Activated naive CD4-positive, alpha-beta T cell treated with anti-CD3 and anti-CD28 coated beads, Interleukin-2, amount 50 U/mL, for 16 hours (primary cell): ENCODE measurements around the gene AGAP1.

ENCODE experiments used
- DNase-seq: peaks from one replicate; pipeline ENCODE4 v3.0.0-alpha.2; 2020

Gene AGAP1

DNA sequence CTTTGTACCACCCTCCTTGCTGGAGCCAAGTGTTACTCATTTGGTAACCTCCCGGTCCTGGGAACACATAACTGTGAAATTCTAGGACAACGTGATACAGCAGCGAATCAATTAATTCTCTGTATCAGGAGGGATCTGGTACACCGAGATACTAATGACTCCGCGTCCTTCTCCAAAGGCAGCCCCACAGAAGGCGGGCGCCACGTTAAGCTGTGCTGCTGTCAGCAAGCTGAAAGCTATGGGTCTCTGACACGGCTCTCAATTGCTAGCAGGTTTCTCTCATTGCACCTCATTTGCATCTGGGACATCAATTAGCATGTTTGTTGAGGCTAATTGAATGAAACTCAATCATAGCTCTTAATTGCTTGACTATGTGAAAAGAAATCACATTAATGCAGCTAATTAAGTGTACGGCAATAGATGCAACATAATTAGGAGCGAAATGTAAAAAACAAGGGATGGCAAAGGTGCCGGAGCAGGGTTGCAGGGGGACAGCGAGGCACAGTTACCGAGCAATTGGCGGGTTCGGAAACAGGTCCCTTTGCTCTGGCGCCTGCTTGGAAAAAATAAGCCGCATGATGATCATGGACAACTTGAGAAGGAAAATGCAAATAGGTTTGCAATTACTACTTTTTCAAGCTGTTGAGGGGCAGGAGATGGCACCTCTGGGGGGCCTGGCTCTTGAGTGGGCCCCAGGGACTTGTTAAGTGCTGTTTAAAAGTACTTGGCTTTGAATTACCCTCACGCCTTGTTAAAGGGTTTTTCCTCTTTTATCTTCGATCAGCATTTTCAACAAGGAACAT is 410.1 kb downstream of the AGAP1 start:
- DNase-seq: no peak

DNA sequence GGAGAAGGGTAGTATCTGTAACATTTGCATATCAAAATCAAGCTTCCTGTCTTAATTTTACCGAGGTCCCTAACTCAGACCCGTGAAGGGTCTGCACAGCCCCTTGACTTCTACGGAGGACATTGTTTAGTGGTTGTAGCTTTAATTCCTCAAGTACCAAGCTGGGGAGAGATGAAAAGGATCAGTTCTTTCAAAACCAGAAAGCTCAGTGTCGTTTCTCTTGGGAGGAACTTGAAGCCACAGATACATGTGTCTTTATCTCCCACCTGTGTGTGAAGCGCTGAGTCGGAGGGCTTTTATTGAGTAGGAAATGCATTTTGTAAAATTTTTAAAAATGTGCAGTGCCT is 410.7 kb downstream of the AGAP1 start:
- no peak for DNase-seq

DNA sequence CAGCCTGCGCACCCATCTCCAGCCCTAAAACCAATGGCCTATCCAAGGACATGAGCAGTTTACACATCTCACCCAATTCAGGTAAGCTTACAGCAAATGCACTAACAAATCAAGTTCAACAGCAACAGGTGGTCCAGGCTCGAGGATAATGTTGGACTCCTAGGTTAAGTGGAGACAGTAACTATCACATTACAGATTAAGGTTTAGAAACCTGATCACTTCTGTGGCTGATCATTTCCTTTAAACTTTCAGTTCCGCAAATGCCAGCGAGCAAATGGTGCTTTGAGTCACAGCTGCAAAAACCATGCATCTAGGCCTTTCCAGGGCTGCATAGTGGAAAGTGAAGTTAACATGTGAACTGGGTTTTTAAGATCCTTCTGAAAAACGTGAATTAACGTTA is 415.0 kb downstream of the AGAP1 start:
- DNase-seq: no peak

DNA sequence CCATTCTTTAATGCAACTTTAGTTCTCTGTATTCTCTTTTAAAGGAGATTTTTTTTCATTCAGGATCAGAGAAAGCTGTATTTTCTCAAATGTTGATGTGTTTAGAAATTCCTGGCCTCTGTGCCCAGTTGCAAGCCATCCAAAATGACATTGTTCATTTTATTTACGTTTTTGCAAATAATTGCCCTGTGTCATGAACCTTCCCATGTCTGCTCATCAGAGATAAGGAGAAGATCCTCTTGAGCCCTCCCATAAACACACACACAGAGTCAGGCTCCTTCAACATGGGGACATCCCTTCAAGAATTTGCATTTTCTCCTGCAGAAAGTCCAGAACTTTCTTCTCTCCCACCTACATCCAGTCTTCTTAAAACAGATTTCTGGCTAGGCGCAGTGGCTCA is 415.5 kb downstream of the AGAP1 start:
- no peak for DNase-seq

DNA sequence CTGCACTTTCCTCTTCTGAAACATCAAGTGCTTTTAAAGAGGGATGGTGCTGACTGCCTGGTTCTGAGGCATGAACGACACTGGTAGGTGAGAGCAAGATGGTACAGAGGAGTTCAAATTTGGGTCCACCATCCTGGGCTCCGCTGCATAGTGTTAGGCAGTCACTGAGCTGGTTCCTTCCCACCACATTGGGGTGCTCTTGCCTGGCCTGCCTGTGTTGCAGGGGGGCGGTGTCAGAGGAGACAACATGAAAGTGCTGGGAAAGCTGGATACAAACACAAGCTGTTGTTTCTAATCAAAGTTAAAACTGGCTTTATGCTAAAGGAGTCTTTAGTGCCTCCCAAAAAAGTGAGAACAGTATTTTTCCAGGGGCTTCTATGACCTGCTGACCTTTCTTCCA is 416.2 kb downstream of the AGAP1 start:
- no peak for DNase-seq

DNA sequence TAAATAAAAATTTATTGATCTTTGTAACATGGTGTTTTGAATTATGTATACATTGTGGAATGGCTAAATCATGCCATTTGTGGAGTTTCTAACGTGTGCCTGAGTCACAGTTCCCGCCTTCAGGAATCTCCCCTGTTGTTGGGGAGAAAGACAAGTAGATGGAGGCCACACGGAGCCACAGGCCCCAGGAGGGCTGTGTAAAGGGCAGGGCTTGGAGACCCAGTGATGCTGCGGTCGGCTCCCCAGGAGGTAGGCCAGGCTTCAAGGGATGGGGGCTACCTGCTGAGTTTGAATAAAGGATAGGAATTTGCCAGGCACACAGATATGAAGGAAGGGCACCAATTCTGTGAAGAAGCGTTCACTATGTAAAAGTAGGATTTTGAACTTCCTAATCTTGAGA is 417.3 kb downstream of the AGAP1 start:
- no peak for DNase-seq

DNA sequence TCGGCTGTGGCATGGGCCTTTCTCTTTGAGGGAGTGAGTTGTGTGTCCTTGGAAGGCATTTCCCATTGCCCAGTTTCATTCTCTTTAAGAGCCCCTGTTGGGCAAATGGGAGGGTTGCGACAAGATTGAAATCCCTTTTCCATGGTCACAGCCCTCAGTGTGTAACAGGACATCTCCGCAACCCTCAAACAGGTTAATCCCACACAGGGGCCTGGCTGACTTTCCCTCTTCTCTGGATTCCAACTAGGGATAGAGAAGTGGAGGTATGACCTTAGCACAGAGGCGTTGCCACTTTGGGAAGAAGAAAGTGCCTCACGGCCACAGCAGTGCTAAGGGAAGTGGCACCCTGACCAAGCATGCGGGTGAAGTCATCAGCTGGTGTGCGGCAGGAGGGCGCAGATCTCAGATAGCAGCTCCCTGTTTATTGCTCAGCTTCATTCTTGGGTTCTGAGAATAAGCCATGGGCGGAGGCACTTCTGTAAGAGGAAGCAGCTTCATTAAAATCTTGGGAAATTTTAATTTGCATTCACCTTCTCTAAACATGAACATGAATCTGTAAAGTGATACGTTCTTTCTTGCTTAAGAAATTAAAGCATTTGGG is 417.9 kb downstream of the AGAP1 start:
- no peak for DNase-seq

DNA sequence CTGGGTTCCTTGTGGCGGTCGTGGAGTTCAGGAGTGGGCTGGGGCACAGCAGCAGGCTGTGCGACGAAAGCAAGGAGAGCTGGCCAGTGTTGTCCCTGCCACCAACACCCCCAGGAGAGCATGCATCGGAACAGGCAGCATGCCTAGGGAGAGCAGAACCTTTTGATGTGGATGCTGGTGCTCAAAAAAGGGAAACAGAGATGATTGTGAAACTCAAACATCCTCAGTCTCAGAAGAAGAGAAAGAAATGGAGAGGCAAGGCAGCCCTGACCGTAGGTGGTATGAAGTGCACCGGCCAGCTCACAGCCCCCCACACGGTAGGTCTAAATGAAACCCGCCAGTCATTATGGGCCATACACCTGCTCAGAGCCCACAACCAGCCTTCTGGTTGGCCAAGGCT is 420.9 kb downstream of the AGAP1 start:
- no peak for DNase-seq

DNA sequence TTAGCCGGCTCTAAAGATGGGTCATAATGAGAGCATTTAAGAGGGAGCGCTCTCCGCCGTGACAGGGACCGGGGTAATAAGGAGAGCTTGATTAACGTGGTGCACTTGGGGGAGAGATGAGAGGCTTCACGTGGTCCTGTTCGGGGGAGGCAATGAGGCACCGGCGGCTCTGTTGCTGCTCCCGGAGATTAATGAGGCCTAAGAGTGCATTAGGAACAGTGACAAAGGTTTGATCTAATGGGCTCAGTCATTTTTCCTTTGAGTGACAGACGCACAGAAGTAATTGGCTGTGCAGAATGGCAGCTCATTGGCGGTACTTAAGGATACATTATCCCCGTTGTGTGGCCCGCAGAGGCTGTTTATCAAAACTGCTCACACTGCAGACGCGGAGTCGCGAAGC is 423.7 kb downstream of the AGAP1 start:
- DNase-seq: no peak

DNA sequence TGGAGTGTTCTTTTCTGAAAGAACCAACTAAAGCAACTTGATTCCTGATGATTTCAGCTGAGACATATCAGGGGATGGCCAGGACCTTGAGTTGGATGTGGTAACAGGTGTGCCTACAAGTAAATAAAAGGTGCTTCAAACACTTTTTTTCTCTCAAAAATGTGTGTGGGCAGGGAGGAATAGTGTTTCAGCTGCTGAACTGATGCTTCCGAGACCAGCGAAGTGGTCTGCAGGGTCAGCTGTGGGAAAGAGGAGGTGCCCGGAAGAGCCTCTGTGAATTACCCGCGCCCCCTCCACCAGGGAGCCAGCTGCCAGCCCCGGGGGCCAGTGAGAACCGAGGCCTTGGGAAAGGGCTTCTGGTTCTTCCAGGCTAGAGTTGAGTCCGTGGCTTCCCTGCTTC is 425.0 kb downstream of the AGAP1 start:
- DNase-seq: no peak

DNA sequence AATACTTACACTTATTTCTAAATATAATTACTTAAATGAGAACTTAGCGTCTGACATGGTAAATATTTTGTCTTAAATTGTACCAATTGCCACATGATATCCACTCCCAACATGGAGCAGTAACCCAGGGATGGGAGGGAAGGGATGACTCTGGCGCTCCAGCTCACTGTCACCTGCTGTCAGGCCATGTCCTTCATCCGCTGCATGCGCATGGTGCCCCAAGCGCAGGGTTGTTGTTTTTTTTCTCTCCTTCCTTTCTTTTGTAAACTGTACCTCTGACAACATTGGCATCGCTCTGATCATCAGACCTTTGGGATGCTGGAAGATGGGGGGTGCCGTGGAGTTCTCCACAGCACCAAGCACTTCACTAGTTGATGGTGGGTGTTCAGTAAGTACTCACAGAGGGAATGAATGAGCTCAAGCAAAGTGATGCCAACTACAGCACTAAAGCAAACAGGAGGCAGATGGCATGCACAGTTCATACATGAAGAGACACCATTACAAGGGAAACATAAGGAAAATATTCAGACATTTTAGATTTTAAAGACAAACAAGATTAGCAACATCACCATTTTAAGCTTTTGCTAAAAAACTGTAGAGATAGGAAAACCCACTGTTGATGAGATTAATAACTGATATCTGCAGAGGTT is 426.5 kb downstream of the AGAP1 start:
- no peak for DNase-seq

DNA sequence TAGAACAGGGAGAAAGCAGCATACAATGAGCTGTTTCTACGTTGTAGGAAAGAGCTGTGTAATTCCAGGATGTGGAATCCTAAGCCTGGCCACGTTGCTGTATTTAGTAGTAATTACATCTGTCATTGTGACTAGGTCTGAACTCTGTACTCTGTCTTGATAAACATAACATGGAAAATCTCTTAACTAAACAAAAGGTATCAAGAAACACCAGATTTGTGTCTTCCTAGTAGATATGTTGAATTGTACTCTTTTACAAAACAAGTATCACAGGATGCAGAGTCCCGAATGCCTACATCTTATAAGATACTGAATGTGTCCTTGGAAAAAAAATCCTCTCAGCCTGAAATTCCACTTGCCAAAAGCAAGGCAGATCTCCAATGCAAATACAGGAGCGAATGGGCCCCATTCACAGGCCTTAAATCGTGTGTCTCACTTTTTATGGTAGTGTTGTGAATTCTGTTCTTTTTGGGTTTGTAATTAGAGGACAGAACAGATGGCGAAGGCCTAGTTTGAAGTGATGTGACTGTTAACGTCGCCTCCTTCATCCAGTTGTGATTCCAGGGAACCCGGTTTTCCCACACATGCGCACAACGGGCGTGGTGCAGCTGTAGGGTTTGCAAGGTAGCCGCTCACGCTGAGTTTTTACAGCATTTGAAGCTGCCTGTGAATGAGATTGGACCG is 427.8 kb downstream of the AGAP1 start:
- no peak for DNase-seq

DNA sequence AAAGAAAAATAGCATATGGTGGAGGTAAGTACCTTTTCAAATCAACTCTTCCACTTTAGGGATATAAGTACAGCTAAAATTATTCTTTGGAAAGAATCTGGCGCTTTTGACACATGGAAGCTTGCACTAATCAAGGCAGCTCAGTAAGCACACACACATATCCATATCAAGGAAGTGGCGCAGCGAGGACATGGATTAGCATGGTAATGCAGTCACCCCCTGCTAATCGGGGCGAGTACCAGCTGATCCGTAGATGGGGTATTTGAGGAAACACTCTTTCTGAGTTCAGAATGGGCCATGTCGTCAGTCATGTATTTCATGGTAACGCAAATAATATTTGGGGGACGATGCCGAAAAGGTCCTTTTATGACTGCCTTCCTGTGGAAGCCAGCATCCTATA is 429.0 kb downstream of the AGAP1 start:
- DNase-seq: no peak

DNA sequence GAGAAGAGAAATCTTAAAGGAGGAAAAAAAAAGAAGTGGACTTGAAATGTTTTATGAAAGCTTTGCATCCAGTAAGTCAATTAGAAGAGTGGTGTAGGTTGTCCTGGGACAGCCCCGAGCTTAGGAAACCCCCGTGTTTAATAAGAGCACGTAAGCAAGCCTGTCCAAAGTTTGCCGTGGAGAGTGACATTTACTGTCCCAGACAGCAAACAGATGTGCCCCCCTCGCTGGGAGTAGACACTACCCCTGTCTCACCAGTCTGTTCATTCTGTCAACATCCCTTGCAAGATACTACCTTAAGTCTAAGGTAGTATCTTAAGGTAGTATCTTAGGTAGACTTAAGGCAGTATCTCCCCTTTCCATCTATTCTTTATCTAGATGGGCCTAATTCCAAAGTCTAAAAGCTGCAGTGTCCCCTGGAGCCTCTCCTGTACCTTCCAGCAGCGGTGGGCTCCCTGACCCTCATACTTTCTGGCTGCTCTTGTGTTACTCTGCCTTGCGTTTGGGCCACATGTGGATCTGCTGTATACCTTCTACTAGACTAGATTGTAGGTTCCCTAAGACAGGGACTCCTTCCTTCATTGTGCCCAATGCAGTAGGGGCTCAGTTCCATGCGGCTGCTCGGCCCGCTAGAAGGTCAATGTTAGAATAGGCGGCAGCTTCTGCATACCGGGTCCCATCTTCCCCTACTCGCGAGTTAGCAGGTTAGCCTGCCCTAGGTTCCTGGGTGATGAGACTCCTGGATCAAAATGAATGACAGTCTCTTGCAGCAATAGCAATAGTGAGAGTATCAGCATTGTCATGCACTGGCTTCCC is 430.2 kb downstream of the AGAP1 start:
- no peak for DNase-seq

DNA sequence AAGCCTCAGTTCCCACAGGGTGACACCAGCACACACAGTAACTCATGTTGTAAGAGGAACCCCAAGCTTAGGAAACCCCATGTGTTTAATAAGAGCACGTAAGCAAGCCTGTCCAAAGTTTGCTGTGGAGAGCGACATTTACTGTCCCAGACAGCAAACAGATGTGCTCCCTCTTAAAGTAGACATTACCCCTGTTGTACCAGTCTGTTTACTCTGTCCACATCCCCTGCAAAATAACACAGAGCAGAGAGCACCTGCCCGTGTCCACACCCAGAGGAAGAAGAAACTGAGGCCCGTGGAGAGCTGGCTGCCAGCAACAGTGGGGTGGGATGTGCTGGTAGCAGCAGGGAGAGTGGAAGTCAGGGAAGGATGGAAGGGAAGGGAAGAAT is 430.8 kb downstream of the AGAP1 start:
- DNase-seq: no peak

DNA sequence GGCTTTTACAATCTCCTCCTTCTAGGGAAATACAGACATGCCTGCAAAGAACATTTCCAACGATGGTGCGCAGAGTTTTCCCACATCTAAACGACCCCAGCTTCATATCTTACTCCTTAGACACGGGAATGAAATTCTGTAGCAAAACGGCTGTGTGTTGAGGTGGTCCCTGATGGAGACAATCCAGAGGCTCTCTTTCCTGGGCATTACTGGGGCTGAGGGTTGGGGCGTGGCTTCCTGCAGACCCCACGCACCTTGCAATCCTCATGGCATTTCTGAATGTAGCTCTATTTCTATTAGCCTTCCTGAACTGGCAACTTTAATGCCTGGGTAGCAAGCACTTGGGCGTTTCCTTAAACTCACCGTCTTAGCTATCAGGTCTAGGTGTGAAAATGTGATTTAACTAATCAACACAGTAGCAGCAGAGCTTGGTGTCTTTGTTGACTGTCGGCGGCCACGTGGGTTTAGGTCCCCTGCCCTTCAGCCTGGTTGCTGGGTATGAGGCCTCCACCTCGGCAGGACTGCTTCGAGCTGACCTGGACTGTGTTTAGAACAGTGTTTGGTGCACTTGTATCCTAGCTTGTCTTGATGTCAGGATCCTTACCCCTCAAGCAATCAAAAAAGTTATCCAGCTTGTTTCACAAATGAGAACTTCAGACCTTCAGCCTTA is 431.5 kb downstream of the AGAP1 start:
- no peak for DNase-seq

DNA sequence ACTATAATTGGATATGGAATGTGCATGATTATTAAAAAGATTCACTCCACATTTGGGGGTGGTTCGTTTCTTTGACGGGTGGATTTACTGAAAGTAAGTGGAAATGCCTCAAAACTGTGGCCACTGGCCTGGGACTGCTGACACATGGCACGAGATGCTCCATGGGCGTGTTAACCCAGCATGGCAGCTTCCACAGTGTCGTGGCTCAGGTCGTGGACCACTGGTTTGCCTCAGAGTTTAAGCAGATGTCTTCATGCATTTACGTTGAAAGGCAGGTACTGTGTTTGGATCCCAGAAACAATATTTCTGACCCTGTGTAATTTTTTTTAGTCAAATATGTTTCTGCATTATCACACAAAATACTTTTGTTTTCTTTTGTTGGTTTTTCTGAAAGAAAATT is 432.4 kb downstream of the AGAP1 start:
- no peak for DNase-seq

DNA sequence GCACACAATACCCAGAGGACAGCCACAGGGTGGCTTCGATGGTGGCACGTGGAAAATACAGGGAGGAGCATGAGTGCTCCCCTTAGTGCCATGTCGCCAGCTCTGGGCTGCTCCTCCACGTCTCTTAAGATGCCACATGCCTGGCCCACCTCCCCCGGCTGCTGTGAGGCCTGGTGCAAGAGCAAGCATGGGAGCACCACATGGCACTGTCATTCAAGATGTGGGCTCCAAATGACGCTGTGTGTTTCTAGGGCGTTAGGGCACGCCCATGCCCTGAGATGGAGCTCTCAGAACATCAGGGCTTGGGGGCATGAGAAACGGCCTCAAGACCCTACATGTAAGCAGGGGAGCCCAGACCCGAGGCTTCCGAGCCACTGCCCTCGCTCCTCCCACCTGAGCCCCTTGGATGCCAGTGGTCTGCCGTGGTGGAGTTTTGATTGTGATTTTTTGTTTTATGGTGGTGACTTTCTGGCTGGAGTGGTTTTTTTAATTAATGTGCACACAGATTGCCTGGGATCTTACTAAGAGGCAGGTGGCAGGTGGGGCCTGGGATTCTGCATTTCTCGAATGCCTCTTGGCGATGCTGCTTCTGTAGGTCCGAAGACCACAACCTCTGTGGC is 435.0 kb downstream of the AGAP1 start:
- no peak for DNase-seq

DNA sequence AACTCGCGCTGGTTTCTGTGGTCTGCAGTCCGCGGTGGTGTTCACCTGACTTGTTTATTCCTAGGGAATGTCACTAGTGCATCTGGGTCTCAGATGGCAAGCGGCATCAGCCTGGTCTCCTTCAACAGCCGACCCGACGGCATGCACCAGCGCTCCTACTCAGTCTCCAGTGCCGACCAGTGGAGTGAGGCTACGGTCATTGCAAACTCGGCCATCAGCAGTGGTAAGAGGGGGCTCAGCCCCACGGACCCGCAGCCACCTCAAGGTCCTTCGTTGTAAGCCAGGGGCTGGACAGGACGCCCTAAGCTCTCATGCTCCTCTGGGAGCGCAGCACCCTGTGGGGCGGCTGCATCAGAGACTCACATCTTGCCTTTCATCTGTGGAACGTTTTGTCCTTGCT is 436.9 kb downstream of the AGAP1 start:
- DNase-seq: no peak

DNA sequence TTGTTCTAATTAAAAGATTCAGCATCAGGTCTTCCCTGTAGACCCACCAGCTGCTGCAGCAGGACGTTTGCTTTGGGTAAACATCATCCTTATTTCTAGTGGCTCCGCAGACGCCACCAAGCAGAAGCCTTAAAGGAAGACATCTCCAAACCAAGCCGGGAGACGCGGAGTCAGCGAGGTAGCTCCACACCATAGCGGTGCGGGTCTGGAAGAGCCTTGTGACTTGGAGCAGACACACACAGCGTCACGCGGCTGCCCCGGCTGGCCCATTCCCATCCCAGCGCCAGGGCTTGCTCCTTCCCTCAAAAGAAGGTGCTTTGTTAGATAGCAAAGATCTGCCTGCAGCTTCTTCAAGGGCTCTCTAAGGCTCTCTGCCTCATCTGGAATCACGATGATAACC is 437.8 kb downstream of the AGAP1 start:
- DNase-seq: no peak

DNA sequence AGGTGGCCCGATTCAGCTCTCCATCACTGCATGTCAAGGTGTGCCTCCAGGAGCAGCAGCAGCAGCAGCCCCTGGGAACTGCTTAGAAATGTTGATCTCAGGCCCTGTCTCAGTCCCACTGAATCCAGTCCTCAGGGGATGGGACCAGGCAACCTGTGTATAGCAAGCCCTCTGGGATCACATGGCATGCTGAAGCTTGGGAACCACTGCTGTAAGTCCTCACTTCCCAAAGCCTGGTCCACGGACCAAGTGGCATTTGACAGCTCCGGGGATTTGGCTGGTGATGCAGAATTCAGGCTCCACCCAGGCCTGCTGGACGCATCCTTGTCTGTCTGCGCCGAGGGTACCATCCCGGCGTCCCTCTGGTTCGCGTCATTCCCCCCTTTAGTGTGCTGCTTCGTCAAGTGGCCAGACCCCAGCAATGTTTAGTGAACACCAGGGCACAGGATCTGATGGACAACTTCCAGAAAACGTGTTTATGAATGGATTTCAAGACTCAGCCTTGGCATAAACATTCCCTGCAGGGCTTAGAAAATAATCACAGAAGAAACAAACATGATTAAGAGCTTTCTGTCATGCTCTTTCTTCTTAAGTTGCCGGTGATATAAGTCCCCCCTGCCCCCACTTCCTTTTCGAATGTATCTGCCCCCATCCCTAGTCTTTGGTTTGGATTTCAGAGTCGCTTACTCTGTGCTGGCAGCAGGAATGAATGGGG is 440.4 kb downstream of the AGAP1 start:
- DNase-seq: no peak
